Measurements from ENCODE around the gene C2orf74. TPM values are rescaled to one million over a fixed set of nuclear protein-coding genes. Genes with fewer than 3 reads are reported as not detected.
A peak's percentile ranks its signal among the peaks of the same experiment; 100 is the strongest.
"Not testable (repeated sequence)": the region's sequence is repeated elsewhere in the genome, so short reads cannot be mapped to it uniquely, and the experiment has no call there.

Gene C2orf74
- polyA plus RNA-seq, 1 donor: 21.1 TPM

DNA sequence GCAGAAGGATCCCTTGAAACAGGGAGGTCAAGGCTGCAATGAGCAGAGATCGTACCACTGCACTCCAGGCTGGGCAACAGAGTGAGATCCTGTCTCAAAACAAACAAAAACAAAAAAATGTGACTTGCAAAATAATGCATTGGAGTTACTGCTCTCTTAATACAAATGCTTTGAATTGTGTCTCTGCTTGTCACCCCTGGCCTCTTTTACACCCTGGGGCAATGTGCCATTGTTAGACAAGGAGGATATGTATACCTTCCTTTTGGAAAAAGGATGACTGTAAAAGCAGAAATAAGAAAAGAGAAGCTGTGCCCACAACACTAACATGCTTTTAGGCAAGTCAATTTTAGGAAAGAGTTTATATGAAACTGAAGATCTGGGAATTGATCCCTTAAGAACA lies 20.8 kb upstream of the C2orf74 start:
- Histone ChIP-seq H3K4me3 (ENCODE audit: low read length) (no peak overlapping the region), H3K9me3 (ENCODE audit: control insufficient read depth, low read depth, low read length) (peaks cover 3% of the 10 kb centered on the region), H3K27me3 (ENCODE audit: control insufficient read depth, insufficient read depth, low read length) (no peaks in the 10 kb centered on the region), H3K4me1 (ENCODE audit: control insufficient read depth, insufficient read depth, low read length) (no peaks in the 10 kb centered on the region), H3K36me3 (ENCODE audit: control insufficient read depth, insufficient read depth, low read length) (no peaks in the 10 kb centered on the region), H3K27ac (ENCODE audit: low read length) (no peak overlapping the region)
- no peak for DNase-seq
- WGBS (ENCODE audit: insufficient coverage, low lambda C conversion rate): 86% methylated on average over 1 of the region's 1 CpG

- peaks cover 8% of the 10 kb centered on the region for H3K36me3 ChIP-seq (ENCODE audit: control insufficient read depth, insufficient read depth, low read length)
- WGBS (ENCODE audit: insufficient coverage, low lambda C conversion rate): no CpG with 5 or more reads among the region's 31 CpGs
- H3K27ac ChIP-seq (ENCODE audit: low read length): peak overlapping the region; percentile 66
- H3K27me3 ChIP-seq (ENCODE audit: control insufficient read depth, insufficient read depth, low read length): no peaks in the 10 kb centered on the region
- peaks cover 3% of the 10 kb centered on the region for H3K9me3 ChIP-seq (ENCODE audit: control insufficient read depth, low read depth, low read length)
- peak; percentile 98 for DNase-seq
- H3K4me3 ChIP-seq (ENCODE audit: low read length): peak overlapping the region; percentile 80
- no peaks in the 10 kb centered on the region for H3K4me1 ChIP-seq (ENCODE audit: control insufficient read depth, insufficient read depth, low read length)
These were observed 17.2 kb upstream of the C2orf74 start for GRCh38 chr2:61144697-61145268.

GRCh38 chr2:61145990-61146389 lies 16.0 kb upstream of the C2orf74 start:
- WGBS (ENCODE audit: insufficient coverage, low lambda C conversion rate): 100% methylated on average over 1 of the region's 2 CpGs
- Histone ChIP-seq H3K36me3 (ENCODE audit: control insufficient read depth, insufficient read depth, low read length) (peaks cover 10% of the 10 kb centered on the region), H3K27me3 (ENCODE audit: control insufficient read depth, insufficient read depth, low read length) (no peaks in the 10 kb centered on the region), H3K4me3 (ENCODE audit: low read length) (no peak overlapping the region), H3K9me3 (ENCODE audit: control insufficient read depth, low read depth, low read length) (peaks cover 3% of the 10 kb centered on the region), H3K27ac (ENCODE audit: low read length) (no peak overlapping the region), H3K4me1 (ENCODE audit: control insufficient read depth, insufficient read depth, low read length) (no peaks in the 10 kb centered on the region)
- no peak for DNase-seq

GRCh38 chr2:61148091-61148490 lies 13.9 kb upstream of the C2orf74 start:
- not testable (repeated sequence) for H3K27me3 ChIP-seq (ENCODE audit: control insufficient read depth, insufficient read depth, low read length); H3K9me3 ChIP-seq (ENCODE audit: control insufficient read depth, low read depth, low read length); DNase-seq; H3K4me3 ChIP-seq (ENCODE audit: low read length); H3K27ac ChIP-seq (ENCODE audit: low read length); H3K4me1 ChIP-seq (ENCODE audit: control insufficient read depth, insufficient read depth, low read length)
- no CpG with 5 or more reads among the region's 5 CpGs for WGBS (ENCODE audit: insufficient coverage, low lambda C conversion rate)
- H3K36me3 ChIP-seq (ENCODE audit: control insufficient read depth, insufficient read depth, low read length): peaks cover 17% of the 10 kb centered on the region

- 100% methylated on average over 1 of the region's 6 CpGs for WGBS (ENCODE audit: insufficient coverage, low lambda C conversion rate)
- DNase-seq: no peak
- no peak overlapping the region for H3K4me3 ChIP-seq (ENCODE audit: low read length)
These were observed 12.9 kb upstream of the C2orf74 start for GRCh38 chr2:61149074-61149473.

GRCh38 chr2:61151436-61151835 lies 10.6 kb upstream of the C2orf74 start:
- H3K9me3 ChIP-seq (ENCODE audit: control insufficient read depth, low read depth, low read length): no peaks in the 10 kb centered on the region
- H3K36me3 ChIP-seq (ENCODE audit: control insufficient read depth, insufficient read depth, low read length): peaks cover 17% of the 10 kb centered on the region
- H3K27ac ChIP-seq (ENCODE audit: low read length): no peak overlapping the region
- DNase-seq: no peak
- WGBS (ENCODE audit: insufficient coverage, low lambda C conversion rate): no CpG with 5 or more reads among the region's 1 CpG
- H3K4me1 ChIP-seq (ENCODE audit: control insufficient read depth, insufficient read depth, low read length): no peaks in the 10 kb centered on the region
- H3K4me3 ChIP-seq (ENCODE audit: low read length): no peak overlapping the region
- H3K27me3 ChIP-seq (ENCODE audit: control insufficient read depth, insufficient read depth, low read length): no peaks in the 10 kb centered on the region

More at GRCh38 chr2:61149074-61149473, 12.9 kb upstream of the C2orf74 start:
- H3K36me3 ChIP-seq (ENCODE audit: control insufficient read depth, insufficient read depth, low read length): peaks cover 17% of the 10 kb centered on the region
- no peak overlapping the region for H3K27ac ChIP-seq (ENCODE audit: low read length)
- H3K4me1 ChIP-seq (ENCODE audit: control insufficient read depth, insufficient read depth, low read length): no peaks in the 10 kb centered on the region
- no peaks in the 10 kb centered on the region for H3K27me3 ChIP-seq (ENCODE audit: control insufficient read depth, insufficient read depth, low read length)
- no peaks in the 10 kb centered on the region for H3K9me3 ChIP-seq (ENCODE audit: control insufficient read depth, low read depth, low read length)

DNA sequence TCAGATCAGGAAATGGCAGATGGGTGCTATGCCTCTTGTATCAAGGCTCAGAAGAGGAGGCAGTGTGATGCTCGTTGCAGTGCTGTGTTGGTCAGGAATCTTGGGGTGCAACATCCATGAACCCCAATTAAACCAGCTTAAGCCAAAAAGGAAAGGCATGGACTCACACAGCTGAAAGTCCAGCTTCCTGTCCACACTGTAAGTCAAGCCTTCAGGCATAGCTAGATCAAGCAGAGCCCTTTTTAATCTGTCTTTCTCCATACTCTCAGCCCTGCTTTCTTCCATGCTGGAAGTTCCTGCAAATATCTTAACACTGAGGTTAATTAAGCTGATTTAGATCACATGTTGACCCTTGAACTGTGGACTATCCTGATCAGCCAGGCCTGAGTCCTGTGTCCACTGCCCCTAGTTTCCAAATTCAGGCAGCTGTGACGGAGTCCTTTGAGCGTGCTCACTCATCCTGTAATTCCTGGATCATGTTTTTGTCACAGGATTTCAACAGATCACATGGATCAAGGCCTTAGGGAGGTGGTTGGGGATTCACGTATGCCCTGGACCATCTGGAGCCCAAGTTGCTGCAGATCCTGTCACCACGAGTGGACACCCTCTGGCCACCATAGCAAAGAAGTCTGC lies 4.5 kb upstream of the C2orf74 start:
- no CpG with 5 or more reads among the region's 5 CpGs for WGBS (ENCODE audit: insufficient coverage, low lambda C conversion rate)
- Histone ChIP-seq H3K27ac (ENCODE audit: low read length) (no peak overlapping the region), H3K27me3 (ENCODE audit: control insufficient read depth, insufficient read depth, low read length) (no peaks in the 10 kb centered on the region), H3K4me1 (ENCODE audit: control insufficient read depth, insufficient read depth, low read length) (no peaks in the 10 kb centered on the region), H3K9me3 (ENCODE audit: control insufficient read depth, low read depth, low read length) (no peaks in the 10 kb centered on the region), H3K36me3 (ENCODE audit: control insufficient read depth, insufficient read depth, low read length) (peaks cover 11% of the 10 kb centered on the region), H3K4me3 (ENCODE audit: low read length) (no peak overlapping the region)
- no peak for DNase-seq

GRCh38 chr2:61158356-61158955 lies 3.5 kb upstream of the C2orf74 start:
- no peak overlapping the region for H3K27ac ChIP-seq (ENCODE audit: low read length)
- H3K27me3 ChIP-seq (ENCODE audit: control insufficient read depth, insufficient read depth, low read length): no peaks in the 10 kb centered on the region
- no peak for DNase-seq
- H3K4me3 ChIP-seq (ENCODE audit: low read length): no peak overlapping the region
- peaks cover 14% of the 10 kb centered on the region for H3K36me3 ChIP-seq (ENCODE audit: control insufficient read depth, insufficient read depth, low read length)
- WGBS (ENCODE audit: insufficient coverage, low lambda C conversion rate): no CpG with 5 or more reads among the region's 3 CpGs
- H3K9me3 ChIP-seq (ENCODE audit: control insufficient read depth, low read depth, low read length): no peaks in the 10 kb centered on the region
- H3K4me1 ChIP-seq (ENCODE audit: control insufficient read depth, insufficient read depth, low read length): no peaks in the 10 kb centered on the region

DNA sequence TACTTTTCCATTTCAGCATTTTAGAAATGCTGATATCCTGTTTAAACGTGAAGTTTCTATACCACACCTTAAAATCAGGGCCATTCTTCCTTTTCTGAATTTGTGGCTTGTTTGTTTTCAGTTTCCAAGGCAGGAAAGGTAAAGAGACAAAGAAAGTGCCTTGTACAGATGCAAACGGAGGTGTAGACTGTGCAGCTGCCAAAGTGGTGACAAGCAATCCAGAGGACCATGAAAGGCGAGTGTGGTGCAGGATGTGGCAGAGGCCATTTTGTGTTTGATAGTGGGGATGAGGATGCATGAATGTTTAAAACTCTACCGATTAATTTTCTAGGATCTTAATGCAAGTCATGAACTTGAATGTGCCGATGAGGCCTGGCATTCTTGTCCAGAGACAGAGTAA lies 733 bp downstream of the C2orf74 start:
- Histone ChIP-seq H3K36me3 (ENCODE audit: control insufficient read depth, insufficient read depth, low read length) (peaks cover 35% of the 10 kb centered on the region), H3K27me3 (ENCODE audit: control insufficient read depth, insufficient read depth, low read length) (no peaks in the 10 kb centered on the region), H3K4me3 (ENCODE audit: low read length) (no peak overlapping the region), H3K9me3 (ENCODE audit: control insufficient read depth, low read depth, low read length) (no peaks in the 10 kb centered on the region), H3K27ac (ENCODE audit: low read length) (no peak overlapping the region), H3K4me1 (ENCODE audit: control insufficient read depth, insufficient read depth, low read length) (no peaks in the 10 kb centered on the region)
- 100% methylated on average over 1 of the region's 5 CpGs for WGBS (ENCODE audit: insufficient coverage, low lambda C conversion rate)
- no peak for DNase-seq

DNA sequence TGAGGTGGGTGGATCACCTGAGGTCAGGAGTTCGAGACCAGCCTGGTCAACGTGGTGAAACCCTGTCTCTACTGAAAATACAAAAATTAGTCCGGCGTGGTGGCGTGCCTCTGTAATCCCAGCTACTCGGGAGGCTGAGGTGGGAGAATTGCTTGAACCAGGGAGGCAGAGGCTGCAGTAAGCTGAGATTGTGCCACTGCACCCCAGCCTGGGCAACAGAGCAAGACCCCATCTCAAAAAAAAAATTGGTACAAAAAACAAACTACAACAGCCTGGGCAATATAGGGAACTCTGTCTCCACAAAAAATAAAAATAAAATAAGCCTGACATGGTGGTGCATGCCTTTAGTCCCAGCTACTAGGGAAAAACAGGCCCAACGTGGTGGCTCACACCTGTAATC lies 3.1 kb downstream of the C2orf74 start:
- not testable (repeated sequence) for DNase-seq; H3K27ac ChIP-seq (ENCODE audit: low read length); H3K4me3 ChIP-seq (ENCODE audit: low read length); H3K27me3 ChIP-seq (ENCODE audit: control insufficient read depth, insufficient read depth, low read length); H3K9me3 ChIP-seq (ENCODE audit: control insufficient read depth, low read depth, low read length); H3K4me1 ChIP-seq (ENCODE audit: control insufficient read depth, insufficient read depth, low read length)
- WGBS (ENCODE audit: insufficient coverage, low lambda C conversion rate): no CpG with 5 or more reads among the region's 7 CpGs
- H3K36me3 ChIP-seq (ENCODE audit: control insufficient read depth, insufficient read depth, low read length): peaks cover 26% of the 10 kb centered on the region

All from large intestine (tissue), 3 donors.